ENCODE measurements around the gene ATP6V1C2. TPM values are rescaled to one million over a fixed set of nuclear protein-coding genes. Genes with fewer than 3 reads are reported as not detected.
"Not testable (repeated sequence)": the region's sequence is repeated elsewhere in the genome, so short reads cannot be mapped to it uniquely, and the experiment has no call there.

The ATP6V1C2 gene
- total RNA-seq, 1 donor from 2014 or later: 12.1 TPM

DNA sequence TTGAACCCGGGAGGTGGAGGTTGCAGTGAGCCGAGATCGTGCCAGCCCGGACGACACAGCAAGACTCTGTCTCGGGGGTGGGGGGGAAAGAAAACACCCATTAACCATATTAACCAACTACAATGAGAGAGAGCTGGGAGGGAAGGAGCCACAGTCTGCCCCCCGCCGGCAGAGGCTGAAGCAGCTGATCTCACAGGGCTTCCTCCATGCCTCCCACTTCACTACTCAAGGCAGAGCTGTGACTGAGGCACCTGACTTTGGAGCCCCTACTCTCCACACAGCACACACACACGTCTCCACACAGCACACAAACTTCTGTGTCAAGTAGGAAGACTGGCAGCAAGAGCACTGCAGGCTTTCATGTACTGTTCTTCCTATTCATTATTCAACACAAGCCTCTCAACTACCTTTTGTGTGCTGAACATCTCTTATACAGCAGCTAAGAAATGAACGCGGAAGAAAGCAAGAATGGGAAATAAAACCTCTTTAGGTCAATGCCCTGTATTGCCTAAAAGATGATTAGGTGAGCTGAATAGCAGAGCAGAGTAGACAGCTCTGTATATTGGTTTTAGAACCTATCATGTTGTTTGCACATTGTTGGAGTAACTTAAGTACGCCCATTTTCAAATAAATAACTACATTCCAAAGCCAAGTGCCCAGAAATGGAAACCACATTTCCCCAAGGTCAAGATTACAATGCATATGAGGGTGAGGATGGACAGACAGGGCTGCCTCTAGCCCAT lies 65.0 kb downstream of the ATP6V1C2 start:
- no peak for DNase-seq

DNA sequence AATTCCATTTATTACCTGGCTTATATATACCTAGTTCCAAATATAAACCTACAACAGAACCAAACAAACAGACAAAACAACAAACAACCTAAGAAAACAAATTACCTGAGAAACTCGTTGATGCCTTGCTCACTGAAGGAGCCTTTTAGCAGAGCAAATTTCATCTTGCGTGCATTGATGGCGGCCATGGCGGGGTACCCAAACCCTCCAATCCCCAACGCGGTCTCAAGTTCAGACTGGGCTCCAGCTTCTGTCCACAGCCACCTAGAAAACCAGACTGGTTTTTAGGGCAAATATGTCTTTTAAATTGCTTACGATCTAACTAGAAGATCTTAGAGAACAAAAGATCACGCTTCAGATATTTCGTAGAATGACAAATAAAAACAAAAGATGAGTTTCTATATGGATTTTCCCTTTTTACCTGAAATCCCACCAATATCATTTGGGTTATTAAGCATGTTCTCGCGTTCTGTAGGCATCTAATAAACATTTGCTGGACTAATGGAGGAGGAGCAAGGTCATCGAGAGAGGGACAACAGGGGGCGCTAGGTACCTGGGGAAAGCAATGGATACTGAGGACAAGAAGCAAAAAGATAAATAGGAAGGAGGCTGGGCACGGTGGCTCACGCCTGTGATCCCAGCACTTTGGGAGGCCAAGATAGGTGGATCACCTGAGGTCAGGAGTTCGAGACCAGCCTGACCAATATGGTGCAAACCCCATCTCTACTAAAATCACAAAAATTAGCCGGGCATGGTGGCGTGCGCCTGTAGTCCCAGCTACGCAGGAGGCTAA lies 65.9 kb downstream of the ATP6V1C2 start:
- DNase-seq: no peak

DNA sequence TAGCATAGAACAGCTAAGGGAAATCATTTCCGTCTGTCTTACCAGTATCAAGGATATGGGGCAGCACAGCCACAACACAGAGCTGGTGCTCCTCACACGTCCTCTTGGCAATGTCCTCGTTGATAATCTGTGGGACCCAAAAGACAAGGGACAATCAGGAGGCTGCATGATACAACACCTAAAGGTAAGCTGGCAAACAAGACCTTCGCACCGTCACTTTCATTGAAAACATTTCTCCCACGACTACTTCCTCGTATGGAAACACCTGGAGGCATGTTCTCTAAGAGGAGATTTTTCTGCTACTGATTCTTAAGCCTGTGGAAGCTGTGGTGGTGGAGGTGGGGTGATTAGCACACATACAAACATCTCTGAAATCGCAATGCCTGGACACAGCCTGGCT lies 67.4 kb downstream of the ATP6V1C2 start:
- no peak for DNase-seq

DNA sequence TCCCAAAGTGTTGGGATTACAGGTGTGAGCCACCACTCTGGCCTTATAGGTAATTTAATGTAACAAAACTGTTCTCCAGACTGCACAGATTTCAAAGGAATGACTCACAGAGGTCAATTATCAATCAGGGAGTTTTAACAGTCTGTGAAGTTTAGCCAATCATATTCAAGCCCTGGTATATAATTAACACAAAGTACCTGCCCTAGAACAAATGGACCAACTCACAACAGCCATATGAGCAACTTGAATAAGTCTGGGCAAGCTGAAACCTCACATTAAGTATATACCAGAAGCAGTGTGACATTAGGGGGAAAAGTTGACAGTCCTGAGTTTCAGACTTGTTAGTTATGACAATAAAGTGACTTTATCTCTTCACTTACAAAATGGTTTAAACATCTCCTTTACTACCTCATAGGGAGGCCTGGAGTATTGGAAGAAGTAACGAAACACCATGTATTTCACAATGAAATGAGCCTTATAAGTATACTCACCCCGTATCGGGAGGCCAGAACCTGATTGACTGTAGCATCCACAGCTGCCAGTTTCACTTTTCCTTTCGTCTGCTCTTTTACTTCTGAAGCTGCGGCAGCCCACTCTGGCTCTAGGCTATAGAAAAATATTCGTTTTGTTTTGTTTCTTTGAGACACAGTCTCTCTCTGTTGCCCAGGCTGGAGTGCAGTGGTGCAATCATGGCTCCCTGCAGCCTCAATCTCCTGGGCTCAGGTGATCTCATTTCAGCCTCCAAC lies 69.0 kb downstream of the ATP6V1C2 start:
- no peak for DNase-seq

DNA sequence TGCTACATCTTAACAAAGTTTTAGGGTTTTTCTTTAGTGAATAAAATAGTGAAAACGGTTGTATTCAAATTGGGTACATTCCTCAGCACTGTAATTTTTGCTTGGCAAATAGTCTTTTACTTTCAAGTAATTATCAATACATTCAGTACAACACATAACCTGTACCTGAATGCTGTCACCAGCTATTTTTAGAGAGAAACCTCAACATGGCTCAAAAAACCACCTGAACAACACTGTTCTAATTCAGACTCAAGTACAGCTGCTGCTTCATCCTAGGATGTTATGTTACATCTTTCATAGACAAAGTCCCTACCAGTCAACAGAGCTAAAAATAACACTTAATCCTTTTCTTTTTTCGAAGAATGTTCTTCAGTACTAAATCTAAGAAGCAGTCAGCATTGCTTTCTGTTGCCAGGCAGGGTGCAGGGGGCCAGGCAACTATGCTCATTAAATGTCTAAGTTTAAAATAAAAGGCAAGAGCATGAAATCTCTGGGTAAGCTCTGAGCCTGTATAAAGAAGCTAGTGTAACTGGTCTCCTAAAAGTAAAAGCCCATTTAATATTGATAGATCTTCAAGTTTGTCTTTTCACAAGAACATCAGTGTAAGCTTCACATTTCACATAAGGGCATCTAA lies 70.7 kb downstream of the ATP6V1C2 start:
- no peak for DNase-seq

DNA sequence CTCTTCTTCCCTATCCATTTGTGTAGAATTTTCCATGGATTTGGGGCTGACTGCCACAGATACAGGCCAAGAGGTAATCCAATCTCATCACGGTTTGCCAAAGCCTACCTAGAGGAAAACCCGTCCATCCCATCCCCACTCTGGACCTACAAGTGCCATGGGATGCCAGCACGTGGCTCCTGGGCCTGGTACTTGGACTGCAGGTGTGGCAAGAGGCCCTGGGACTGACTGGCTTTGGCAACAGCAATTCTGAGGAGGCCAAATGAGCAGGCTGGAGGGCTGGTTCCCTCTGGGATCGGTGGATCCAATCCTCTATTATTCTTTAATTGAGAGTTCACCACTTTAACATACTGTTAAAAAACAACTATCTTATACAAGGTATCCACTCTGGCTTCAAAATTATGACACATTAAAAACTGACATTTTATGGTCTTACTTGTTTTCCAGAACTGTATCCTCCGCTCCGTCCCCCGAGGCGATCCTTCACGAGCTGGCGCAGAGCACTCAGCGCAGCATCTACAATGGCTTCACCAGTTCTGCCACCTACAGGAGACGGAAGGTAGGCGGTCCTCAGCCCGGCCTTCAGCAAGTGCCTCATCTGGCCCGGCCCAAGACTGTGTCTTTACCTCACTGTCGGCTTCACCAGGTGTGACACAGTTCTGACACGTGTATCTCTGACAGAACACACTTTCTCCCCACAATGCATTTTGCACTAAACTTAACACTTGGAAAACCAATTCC lies 71.4 kb downstream of the ATP6V1C2 start:
- DNase-seq: no peak

DNA sequence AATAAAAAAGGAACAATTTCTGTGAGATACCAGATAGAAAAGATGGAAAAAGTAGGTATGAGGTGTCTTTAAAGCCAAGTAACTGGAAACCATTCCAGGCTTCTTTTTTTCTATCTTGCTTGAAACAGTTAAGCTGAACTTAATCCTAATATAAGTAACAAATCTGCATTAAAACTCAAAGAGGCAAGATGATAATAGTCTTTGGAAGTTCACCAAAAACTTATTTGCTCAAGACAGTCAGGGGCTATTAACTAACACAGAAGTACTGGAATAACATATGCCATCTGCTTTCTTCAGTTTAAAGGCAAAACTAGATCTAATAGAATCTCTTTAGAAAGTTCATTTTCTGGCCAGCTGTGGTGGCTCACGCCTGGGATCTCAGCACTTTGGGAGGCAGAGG lies 72.4 kb downstream of the ATP6V1C2 start:
- no peak for DNase-seq

DNA sequence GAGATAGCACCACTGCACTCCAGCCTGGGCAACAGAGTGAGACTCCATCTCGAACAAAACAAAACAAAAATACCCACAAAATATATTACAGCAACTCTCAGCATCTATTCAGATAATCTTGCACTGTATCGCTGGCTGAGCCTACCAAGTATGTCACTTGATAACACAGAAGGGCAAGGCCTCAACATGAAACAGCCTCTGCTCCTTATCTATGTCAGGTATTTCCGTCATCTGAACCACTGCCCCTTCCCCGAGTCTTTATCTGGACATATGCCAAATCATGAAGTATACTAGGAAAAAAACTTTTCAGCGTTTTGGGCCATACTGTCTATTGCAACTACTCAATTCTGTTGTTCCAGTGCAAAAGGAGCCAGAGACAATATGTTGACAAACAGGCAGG lies 73.4 kb downstream of the ATP6V1C2 start:
- DNase-seq: no peak

DNA sequence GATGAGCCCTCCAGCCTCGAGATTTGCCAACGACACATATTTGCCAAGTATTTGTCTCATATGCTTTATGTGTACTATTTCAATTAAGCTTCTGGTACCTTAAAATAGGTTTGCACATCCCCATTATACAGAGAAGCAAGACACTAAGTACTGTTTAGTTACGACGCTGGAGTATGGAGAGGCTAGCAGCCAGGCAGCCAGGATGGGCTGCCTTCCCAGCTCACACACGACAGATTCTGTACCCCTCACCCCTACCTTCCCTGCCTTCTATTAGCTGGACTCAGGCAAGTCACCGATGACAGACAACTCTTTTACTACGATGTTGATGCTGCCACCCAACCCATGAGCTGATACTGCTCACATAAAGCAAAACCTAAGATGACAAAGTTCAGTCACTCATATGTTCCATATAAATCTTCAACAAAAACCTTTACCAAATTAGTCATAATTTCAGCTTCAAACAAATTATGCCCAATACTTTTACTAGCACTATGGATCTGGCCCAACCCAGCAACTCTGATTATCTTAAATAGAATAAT lies 74.1 kb downstream of the ATP6V1C2 start:
- no peak for DNase-seq

DNA sequence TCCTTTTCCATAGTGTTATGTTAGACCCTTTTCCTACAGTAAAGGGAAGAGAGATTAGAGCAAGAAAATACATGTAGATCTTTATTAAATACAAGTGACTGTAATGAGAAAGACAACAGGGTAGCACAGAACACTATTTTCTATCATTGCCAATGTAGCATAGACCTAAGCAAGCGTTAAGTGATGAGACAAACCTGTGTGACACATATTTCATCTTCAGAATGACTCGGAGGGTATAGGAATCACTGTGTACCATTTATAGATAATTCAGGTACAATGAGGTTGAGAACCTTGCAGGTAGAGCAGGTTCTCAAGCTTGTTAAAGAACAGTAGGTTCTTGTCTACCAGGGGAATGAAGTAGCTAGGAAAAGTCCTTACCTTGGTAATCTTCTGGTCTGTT lies 75.3 kb downstream of the ATP6V1C2 start:
- DNase-seq: no peak

DNA sequence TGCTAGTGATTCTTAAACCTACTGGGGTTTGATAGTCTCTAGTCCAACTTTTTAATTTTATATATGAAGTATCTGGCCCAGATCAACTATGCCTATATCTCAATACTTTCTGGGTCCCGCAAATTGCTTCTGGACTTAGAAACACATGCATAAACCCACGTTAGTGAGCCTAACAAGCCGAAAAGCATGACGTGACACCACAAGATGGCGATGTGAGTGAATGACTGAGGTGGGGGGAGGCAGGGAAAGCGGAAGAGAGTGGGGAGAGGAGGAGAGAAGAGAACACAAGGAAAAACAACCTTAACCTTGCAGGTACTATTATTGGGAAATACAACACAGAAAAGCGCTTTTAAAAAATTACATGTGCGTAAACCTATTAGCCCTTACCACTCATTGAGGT lies 77.4 kb downstream of the ATP6V1C2 start:
- DNase-seq: no peak

DNA sequence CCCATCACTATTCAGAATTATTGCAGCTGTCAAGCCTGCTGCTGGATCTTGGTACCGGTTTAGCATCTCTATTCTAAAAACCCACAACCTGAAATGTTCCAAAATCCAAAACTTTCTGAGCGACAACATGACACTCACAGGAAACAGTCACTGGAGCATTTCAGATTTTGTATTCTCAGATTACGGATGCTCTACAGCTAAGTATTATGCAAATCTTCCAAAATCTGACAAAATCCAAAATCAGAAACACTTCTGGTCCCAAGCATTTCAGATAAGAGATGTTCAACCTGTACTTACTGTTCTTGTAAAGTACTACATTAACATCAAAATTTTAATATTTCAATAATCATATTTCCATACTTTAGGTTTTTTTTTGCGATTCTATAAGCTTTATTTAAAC lies 78.7 kb downstream of the ATP6V1C2 start:
- DNase-seq: no peak

DNA sequence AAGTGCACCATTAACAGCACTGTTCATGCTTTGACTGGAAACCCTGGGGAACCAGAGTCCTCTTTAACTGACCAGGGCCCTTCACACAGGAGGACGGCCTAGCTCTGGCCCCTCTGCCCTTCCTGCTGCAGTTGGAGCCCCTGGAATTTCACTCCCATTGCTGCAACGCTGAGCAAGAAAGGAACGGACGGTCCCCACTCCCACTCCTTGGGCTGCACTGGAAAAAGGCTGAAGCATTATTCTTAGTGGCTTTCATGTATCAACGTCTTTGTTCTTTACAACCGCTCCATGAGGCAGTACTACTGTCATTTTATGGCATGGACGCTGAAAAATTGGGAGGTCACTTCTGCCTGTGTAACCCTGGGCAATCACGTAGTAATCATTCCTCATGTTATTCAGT lies 81.2 kb downstream of the ATP6V1C2 start:
- no peak for DNase-seq

DNA sequence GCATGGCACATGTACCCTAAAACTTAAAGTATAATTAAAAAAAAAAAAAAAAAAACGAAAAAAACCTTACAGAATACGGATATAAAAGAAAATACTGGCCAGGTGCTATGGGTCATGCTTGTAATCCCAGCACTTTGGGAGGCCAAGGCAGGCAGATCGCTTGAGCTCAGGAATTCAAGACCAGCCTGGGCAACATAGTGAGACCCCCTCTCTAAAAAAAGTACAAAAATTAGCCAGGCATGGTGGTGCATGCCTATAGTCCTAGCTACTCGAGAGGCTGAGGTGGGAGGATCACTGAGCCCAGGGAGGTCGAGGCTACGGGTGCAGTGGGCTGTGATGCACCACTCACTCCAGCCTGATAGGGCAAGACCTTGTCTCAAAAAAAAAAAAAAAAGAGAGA lies 84.6 kb downstream of the ATP6V1C2 start:
- not testable (repeated sequence) for DNase-seq

DNA sequence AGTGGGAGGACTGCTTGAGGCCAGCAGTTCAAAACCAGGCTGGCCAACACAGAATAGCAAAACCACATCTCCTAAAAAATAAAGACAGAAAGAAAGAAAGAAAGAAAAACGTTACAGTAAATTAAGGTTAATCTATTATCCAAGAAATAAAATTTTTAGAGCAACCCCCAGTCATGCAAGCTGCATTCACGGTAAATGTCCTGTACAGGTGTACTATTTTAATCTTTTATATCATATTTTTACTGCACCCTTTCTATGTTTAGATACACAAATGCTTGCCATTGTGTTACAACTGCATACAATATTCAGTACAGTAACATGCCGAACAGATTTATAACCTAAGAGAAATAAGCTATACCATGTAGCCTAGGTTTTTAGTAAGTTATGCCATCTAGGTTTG lies 85.1 kb downstream of the ATP6V1C2 start:
- DNase-seq: no peak

DNA sequence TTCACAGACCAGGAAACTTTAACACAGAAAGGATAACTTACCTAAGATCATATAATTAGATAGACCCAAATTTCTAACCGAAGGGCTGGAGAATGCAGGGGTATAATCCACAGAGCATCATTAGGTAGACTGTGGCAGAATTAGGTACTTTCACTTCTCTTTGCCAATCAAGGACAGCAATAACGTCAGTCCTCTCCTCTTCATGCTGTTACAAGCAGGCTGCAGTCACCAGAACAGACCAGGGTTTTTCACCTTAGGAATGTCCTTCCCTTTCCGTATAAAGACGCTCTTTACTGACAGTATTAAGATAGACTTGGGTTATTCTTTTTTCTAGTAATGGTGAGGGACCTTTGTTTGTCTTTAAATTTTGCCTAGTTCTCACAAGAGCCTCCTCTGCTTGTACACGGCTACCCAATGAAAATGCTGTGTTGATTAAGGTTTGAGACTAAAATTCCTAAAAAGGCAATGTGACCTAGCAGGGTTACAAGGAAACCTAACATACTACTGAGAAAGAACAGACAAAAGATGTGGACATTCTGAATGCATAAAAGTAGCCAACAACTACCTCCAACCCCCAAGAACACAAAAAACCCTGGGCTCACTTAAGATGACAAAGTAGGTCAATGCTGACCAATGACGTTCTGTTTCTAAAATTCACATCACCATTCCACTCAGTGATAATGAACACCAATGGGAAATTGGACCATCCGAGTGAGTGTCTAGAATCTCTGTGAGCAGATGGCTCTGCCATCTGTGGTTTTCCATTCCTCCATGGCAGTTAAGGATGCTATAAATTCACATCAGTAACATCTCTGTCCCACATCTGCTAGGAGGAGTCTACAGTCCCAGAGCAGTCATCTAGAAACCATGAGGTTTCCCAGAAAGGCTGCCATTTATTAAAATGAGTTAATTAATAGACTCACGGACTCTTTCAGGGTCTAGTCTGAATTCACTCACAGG lies 89.1 kb downstream of the ATP6V1C2 start:
- peak; percentile 45 for DNase-seq

DNA sequence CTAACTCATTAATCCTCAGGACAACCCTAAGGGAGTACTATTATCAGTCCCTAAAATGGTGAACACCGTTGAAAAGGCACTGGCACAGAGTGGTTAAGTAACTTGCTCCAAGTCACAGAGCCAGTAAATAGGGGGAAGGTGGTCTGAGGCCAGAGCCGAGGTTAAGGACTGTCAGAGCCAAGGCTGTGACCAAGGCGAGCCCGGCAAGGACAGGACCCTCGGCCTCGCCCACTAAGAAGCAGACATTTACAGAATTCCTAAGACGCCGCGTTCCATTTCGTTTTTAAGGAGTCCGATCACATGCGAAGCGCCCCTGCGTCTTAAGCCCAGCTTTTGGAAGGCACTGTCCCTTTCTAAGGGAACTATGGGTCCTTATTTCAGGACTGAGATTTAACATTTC lies 90.1 kb downstream of the ATP6V1C2 start:
- no peak for DNase-seq

DNA sequence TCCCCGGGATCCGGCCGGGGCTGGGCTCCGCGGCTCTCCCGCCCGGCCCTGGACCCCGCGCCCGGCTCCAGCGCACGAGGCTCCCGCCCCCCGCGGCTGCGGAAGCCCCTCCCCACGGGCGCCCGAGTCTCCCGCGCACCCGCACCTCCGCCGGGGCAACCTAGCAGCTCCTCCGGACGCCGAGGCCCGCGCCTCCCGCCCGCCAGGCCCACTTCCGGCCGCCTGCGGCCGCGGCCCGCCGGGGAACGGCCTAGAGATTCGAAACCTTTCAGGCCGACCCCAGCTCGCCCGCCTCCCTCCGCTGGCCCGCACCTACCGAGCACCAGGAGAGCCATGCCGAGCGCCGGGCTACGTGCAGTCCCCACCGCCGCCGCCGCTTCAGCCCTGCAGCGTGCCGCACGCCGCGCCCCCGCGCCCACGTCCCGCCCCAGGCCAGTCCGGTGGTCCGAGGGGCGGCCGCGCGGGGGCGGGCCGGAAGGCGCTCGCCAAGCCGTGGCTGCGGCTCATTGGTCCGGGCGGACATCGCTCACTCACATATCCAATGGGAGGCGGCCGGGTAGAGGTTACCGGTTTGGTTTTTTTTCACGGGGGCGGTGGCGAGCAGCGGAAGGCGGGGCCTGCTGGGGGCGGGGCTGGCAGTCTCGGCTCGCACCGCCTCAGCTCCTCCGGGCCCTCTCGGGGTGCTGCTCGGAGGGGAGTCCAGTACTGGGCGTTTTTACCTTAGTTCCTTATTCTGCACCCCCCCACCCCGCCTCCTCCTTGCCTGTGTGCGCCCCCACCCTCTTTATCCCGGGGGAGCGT lies 91.1 kb downstream of the ATP6V1C2 start, which contains the start of gene PDIA6:
TSS of gene PDIA6 (minus strand) at position 424 of the 801 bp plus-strand sequence. CDS start at position 335, 89 bp downstream.
- peak; percentile 98 for DNase-seq

All from tongue (tissue), 2 donors.